HG02763 (cell line): ENCODE results near the gene MAGEF1.

ENCODE experiments used
- ATAC-seq: cut with Tn5 transposase; IDR thresholded peaks from one replicate; pipeline ENCODE4 v1.9.1; 2021; ENCODE audit warnings: mild to moderate bottlenecking, moderate library complexity; ENCODE audit not compliant: unreplicated experiment

Gene MAGEF1

DNA sequence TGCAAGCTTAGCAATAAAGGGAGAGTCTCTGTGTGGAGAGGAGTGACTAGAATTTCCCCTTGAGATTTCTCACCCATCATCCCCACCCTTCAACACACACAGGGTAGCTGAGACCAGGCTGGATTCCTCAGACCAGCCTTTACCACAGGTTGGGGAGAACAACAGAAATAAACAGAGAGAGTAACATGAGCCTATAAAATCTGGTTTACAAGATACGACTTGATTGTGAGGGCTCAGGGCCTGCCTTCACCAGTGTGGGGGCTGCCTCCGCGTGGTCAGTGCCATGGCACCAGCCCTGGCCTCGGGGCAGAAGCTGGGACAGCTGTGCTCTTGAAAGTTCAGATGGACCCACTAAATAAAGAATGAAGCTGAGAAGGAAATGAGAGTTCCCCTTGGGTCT is 14.6 kb upstream of the MAGEF1 start:
- no peak for ATAC-seq

- no peak for ATAC-seq
These were observed 13.4 kb upstream of the MAGEF1 start for GRCh38 chr3:184725176-184725719.

DNA sequence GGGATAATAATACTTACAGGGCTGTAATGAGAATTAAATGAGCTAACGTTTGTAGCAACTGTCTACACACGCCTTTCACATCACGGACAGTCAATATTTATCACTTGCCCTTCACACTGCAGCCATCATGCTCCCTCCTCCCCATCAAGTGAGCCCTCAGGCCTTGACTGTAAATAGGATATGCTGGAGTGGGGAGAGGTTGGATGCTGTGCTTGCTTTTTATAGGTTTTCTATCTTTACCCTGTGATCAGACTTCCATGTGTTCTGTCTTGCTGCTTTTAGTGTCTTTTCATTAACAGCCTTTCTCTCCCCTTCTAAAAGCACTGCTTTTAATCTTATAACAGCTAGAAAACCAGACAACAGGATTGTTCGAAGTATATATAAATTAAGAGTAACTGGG is 12.8 kb upstream of the MAGEF1 start:
- ATAC-seq, result no peak

DNA sequence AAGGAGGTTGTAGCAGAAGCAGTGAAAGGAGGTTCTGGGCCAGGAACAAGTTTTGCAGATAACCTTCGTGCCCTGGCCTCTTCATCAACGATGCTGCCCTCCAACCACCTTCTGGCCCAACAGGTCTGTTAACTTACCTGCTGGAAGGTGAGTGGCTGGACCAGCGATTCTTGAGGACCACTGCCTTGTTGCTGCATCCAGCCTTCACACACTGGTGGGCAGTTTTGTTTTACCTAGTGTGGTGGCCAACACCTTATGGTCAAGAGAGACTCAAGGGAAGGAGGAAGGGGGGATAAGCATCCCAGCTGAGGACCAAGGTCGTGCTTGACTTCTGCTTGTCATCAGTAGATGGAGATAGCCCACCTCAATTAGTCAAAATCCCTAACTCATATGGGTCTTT is 7.8 kb upstream of the MAGEF1 start:
- no peak for ATAC-seq

- no peak for ATAC-seq
These were observed 6.6 kb upstream of the MAGEF1 start for GRCh38 chr3:184718431-184718830.

GRCh38 chr3:184717399-184717983 is 5.6 kb upstream of the MAGEF1 start:
- no peak for ATAC-seq

DNA sequence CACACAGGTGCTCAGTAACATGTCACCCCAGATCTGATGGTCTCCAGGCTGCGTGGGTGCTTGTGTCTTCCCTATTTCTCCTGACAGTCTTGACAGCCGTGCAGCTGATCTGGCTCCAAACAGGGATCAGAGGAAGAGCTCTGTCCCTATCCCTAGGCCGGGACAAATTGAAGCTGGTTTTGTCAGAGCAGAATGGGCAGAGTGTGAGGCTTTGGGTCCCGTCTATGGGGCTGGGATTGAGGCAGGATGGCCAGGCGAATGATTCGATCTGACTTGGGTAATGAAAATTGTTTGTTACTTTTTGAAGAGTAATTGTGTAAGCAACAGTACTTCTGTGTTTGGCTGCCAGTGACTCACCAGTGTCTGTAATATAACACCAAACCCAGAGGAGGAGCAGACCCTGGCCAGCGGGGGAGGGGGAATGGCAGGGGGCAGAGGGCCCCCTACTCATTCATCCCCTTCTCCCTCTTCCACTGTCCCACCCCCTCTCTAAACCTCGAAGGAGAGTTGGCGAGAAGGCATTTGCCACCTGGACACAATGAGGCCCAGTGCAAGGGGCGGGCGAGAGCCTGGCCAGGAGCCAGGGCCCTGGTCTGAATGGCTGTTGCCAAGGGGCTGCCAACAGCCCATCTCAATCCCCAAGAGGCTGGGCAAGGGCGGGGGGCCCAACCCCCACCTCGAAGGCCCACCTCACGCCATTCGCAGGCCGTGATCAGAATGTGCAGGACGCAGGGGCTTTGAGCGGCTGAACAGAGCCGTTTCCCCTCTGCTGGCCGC is 4.9 kb upstream of the MAGEF1 start:
- no peak for ATAC-seq

DNA sequence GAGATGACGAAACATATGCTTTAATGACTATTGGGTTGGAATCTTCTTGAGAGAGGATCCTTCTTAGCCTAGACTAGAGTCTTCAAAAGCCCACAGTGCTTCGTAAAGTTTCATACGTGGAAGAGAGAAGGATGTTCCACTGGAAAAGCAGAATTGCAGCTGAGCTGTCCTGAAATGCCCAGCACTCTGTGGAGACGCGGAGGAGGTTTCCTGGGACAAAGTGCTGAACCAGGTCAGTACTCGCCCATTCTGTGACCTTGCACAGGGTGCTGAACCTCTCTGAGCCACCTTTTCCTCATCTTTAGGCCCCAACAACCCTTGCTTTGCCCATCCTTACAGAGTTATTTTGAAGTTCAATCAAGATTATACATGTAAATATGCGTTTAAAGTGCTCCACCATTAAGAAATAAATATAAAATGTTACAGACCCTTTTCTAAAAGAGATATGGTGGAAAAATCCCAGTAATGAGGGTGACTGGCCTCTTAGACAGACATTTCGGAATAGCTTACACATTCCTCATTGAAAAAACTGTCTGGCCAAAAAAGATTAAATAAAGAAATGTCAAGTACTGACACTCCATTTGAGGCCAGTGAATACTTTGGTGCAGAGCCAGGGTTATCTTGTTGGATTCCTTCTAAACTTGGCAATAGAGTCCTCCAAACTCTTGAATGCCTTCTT is 4.2 kb upstream of the MAGEF1 start:
- ATAC-seq, result no peak

DNA sequence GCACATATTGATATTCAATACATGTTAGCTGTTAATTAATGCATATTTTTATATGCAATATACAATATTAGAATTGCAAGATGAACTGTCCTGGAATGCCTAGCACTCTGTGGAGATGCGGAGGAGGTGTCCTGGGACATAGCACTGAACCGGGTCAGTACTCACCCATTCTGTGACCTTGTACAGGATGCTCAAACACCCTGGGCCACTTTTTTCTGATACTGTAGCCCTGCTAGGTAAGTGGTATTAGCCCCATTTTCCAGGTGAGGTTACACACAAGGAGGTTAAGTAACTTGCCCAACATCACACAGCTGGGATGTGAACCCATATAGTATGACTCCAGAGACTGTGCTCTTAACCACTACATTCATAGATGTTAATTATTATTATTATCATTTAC is 1.7 kb upstream of the MAGEF1 start:
- ATAC-seq, result no peak

GRCh38 chr3:184713040-184713355 is 1.1 kb upstream of the MAGEF1 start:
- ATAC-seq, result no peak

DNA sequence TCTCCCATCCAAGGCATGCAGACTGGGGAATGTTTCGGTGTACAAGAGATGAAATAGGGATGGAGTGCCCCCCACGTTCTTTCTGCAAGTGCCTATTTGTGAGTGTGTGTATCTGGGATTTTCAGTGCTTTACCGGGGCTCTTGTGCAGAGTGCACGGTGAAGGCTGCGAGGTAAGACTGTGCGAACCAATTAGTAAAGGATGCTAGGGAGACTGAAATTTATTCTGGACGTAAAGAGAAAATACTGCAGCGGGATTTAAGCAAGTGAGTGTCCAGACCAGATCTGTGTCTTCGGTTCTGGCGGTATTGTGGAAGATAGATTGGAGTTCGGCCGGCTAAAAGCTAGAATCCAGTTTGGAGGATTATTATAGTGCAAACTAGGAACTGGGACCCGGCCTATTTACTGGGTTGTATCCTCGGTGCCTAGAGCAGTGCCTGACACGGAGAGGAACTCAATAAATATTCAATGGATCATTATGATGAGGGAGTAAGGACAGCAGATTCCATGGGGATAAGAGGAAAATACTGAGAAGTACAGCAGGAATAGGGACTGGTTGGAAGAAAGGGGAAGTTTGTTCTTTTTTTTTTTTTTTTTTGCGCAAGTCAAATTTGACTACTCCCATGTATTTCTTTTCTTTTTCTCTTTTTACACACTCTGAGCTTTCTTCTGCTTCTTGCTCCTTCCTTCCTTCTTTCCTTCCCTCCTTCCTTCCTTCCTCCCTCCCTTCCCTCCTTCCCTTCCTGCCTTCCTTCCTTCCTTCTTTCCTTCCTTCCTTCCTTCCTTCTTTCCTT is 580 bp upstream of the MAGEF1 start:
- no peak for ATAC-seq

DNA sequence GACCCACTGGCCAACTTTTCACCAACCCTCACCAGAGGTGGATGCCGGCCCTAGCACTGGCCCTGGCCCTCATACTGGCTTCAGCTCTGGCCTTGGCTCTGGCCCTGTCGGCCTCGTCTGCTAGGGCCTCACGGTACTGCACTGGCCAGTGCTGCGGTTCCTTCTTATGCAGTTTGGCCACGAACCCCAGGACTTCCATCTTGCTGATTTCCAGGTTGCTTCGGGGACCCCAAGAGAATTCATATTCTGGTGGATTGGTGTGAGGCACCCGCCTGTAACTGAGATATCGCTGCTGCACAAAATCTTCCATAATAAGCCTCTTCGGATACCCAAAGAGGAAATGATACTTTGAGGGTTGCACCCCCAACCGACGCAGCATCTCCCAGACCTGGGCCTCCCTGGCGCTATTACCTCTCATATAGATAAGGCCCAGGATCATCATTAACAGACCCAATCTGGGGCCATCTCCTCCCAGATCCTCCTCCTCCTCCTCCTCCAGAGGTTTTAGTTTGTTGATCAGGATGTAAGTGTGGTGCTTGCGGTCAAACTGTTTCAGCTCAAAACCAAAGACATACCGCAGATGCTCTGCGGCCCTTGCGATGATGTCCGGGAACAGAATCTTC is 883 bp downstream of the MAGEF1 start:
- ATAC-seq, result peak; percentile 57

- no peak for ATAC-seq
These were observed 8.2 kb downstream of the MAGEF1 start for GRCh38 chr3:184703657-184704056.

GRCh38 chr3:184700759-184701158 is 11.1 kb downstream of the MAGEF1 start:
- no peak for ATAC-seq

GRCh38 chr3:184697845-184698244 is 14.0 kb downstream of the MAGEF1 start:
- no peak for ATAC-seq

GRCh38 chr3:184696697-184697096 is 15.2 kb downstream of the MAGEF1 start:
- ATAC-seq, result no peak

GRCh38 chr3:184694716-184695115 is 17.1 kb downstream of the MAGEF1 start:
- no peak for ATAC-seq

- ATAC-seq, result no peak
These were observed 17.7 kb downstream of the MAGEF1 start for GRCh38 chr3:184694133-184694665.

DNA sequence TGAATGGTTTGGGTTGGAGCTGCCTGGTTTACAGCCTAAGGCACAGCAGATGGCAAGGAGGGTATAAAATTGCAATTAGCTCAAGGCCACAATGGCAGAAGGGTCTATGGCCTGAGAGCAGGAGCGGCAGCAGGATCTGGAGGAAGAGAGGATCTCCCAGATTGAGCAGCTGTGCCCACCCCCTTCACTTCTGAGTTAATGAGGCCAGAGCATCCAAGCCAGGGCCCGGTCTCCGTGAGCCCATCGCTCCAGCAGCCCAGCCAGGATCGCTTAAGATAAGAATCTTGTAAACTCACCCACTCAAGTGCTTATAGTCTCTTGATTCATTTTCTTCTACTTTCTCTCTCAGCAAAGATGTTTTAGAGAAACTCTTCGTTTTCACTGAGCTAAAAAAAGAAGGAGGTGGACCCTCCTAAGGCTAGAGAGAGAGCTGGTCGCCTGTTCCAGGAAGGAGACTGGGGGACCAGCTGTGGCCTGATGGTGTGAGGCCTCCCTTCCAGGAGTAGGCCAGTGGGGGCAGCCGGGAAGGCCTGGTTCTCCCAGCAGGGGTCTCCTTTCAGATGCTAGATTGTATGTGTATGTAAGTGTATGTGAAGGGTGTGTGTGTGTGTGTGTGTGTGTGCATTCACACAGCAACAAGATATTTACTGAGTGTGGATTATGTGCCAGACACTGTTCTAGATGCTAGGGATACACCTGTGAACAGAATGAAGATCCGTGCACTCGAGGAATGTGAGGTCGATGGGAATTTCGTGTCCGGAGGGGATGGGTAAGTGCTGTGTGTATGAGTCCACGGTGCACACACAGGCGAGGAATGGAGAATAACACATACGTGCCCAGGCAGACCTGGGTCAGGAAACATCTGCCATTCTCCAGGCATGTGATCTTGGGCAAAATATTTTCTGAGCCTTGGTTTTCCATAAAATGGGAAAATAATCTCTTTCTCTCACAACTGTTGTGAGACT is 18.6 kb downstream of the MAGEF1 start:
- ATAC-seq, result no peak
